Measurements from ENCODE around the gene KLF1.
A peak's percentile ranks its signal among the peaks of the same experiment; 100 is the strongest.
"Not testable (repeated sequence)": the region's sequence is repeated elsewhere in the genome, so short reads cannot be mapped to it uniquely, and the experiment has no call there.

KLF1 gene

GRCh38 chr19:12924621-12925310, 37.8 kb upstream of the KLF1 start:
- H3K27ac ChIP-seq = no peak overlapping the region
- TF ChIP-seq ZFX (IDR thresholded peaks at IDR 0.05; ENCODE audit: borderline replicate concordance) (no peak), CTCF (IDR thresholded peaks at IDR 0.05) (no peak)

- no peak overlapping the region for H3K27ac ChIP-seq
- no peak for TF ChIP-seq ZFX (IDR thresholded peaks at IDR 0.05; ENCODE audit: borderline replicate concordance)
- TF ChIP-seq CTCF (IDR thresholded peaks at IDR 0.05) = no peak
These were observed 36.0 kb upstream of the KLF1 start for GRCh38 chr19:12922959-12923358.

- TF ChIP-seq ZFX (IDR thresholded peaks at IDR 0.05; ENCODE audit: borderline replicate concordance) (no peak), CTCF (IDR thresholded peaks at IDR 0.05) (no peak)
- H3K27ac ChIP-seq = peak overlapping the region; percentile 74
These were observed 34.0 kb upstream of the KLF1 start for GRCh38 chr19:12921047-12921446.

GRCh38 chr19:12918253-12918652, 31.3 kb upstream of the KLF1 start:
- peak overlapping the region; percentile 74; the same call in 1 of the 2 replicates for H3K27ac ChIP-seq
- TF ChIP-seq CTCF (IDR thresholded peaks at IDR 0.05) = no peak
- no peak for TF ChIP-seq ZFX (IDR thresholded peaks at IDR 0.05; ENCODE audit: borderline replicate concordance)

- H3K27ac ChIP-seq = not testable (repeated sequence)
These were observed 28.9 kb upstream of the KLF1 start for GRCh38 chr19:12915860-12916259.

- TF ChIP-seq ZFX (IDR thresholded peaks at IDR 0.05; ENCODE audit: borderline replicate concordance) (no peak), CTCF (IDR thresholded peaks at IDR 0.05) (no peak)
- peak overlapping the region; percentile 78 for H3K27ac ChIP-seq
These were observed 27.1 kb upstream of the KLF1 start for GRCh38 chr19:12913851-12914690.

- TF ChIP-seq ZFX (IDR thresholded peaks at IDR 0.05; ENCODE audit: borderline replicate concordance) (no peak), CTCF (IDR thresholded peaks at IDR 0.05) (no peak)
- peak overlapping the region; percentile 78 for H3K27ac ChIP-seq
These were observed 26.1 kb upstream of the KLF1 start for GRCh38 chr19:12913011-12913561.
